NCI-H82 (cell line): ENCODE data around the gene DOCK8.

Experiments
- DNase-seq: peaks from one replicate; lab custom pipeline; 2025; lab: John Stamatoyannopoulos, UW

DOCK8 gene

GRCh38 chr9:268616-269015 is 54.0 kb downstream of the DOCK8 start:
- no peak for DNase-seq

- no peak for DNase-seq
Measured at GRCh38 chr9:269081-269711, 54.5 kb downstream of the DOCK8 start.

- no peak for DNase-seq
Measured at GRCh38 chr9:270657-271237, 56.1 kb downstream of the DOCK8 start.

- DNase-seq, result no peak
Measured at GRCh38 chr9:272251-273213, 57.9 kb downstream of the DOCK8 start.

GRCh38 chr9:274406-274805 is 59.7 kb downstream of the DOCK8 start:
- DNase-seq, result no peak

- DNase-seq, result no peak
Measured at GRCh38 chr9:277601-278295, 63.1 kb downstream of the DOCK8 start.

- DNase-seq, result no peak
Measured at GRCh38 chr9:278651-279050, 64.0 kb downstream of the DOCK8 start.

GRCh38 chr9:279674-280073 is 65.0 kb downstream of the DOCK8 start:
- no peak for DNase-seq

GRCh38 chr9:281741-282645 is 67.3 kb downstream of the DOCK8 start:
- DNase-seq, result no peak

- no peak for DNase-seq
Measured at GRCh38 chr9:286071-286740, 71.5 kb downstream of the DOCK8 start.

GRCh38 chr9:289121-289520 is 74.5 kb downstream of the DOCK8 start:
- DNase-seq, result no peak

GRCh38 chr9:292915-293314 is 78.2 kb downstream of the DOCK8 start:
- DNase-seq, result peak; percentile 18

- DNase-seq, result no peak
Measured at GRCh38 chr9:295576-295975, 80.9 kb downstream of the DOCK8 start.

- no peak for DNase-seq
Measured at GRCh38 chr9:296411-296810, 81.7 kb downstream of the DOCK8 start.

GRCh38 chr9:297104-297972 is 82.7 kb downstream of the DOCK8 start:
- DNase-seq, result no peak

- no peak for DNase-seq
Measured at GRCh38 chr9:303502-303901, 88.8 kb downstream of the DOCK8 start.

GRCh38 chr9:304106-304505 is 89.4 kb downstream of the DOCK8 start:
- no peak for DNase-seq

GRCh38 chr9:304519-305185 is 90.0 kb downstream of the DOCK8 start:
- DNase-seq, result no peak

GRCh38 chr9:306907-307306 is 92.2 kb downstream of the DOCK8 start:
- DNase-seq, result no peak
